Naive thymus-derived CD4-positive, alpha-beta T cell (primary cell): ENCODE results near the gene MBOAT2. TPM values are rescaled to one million over a fixed set of nuclear protein-coding genes. Genes with fewer than 3 reads are reported as not detected.
"Not testable (repeated sequence)": the region's sequence is repeated elsewhere in the genome, so short reads cannot be mapped to it uniquely, and the experiment has no call there.

Experiments
- ATAC-seq: fragments of 150-1000 bp; cut with Tn5 transposase; 2 replicates; pipeline ENCODE4 v1.10.0; 2021; ENCODE audit warnings: mild to moderate bottlenecking, moderate library complexity
- CTCF ChIA-PET: fragments of 350-600 bp; sonication (Branson Sonifier 250); formaldehyde crosslinking; loops from one replicate; lab custom pipeline; 2021; ENCODE audit warnings: antibody characterized with exemption; lab: Charles Lee
- POLR2A ChIA-PET: fragments of 350-600 bp; sonication (Branson Sonifier 250); formaldehyde crosslinking; loops from one replicate; lab custom pipeline; 2021; ENCODE audit warnings: antibody characterized with exemption, inconsistent platforms; lab: Charles Lee
- DNase-seq, 9 donors: peaks; one replicate each; pipeline versions ENCODE4 v3.0.0 to v3.0.0-alpha.2; 2020 to 2022; ENCODE audit warnings: mixed read lengths in 1 of 9
- H3K27ac ChIP-seq: one replicate; pipeline ENCODE4 v1.7.0; 2013; ENCODE audit warnings: mild to moderate bottlenecking, low read depth, low read length, moderate library complexity
- H3K27me3 ChIP-seq, 2 donors: one replicate each; pipeline ENCODE4 v1.7.0; 2013; ENCODE audit warnings: low read length in 2 of 2, mild to moderate bottlenecking in 2 of 2, moderate library complexity in 2 of 2; ENCODE audit not compliant: control insufficient read depth in 2 of 2, insufficient read depth in 2 of 2
- H3K36me3 ChIP-seq, 3 experiments: 1 replicate in 2 of 3; 2 replicates in 1 of 3; pipeline ENCODE4 v1.7.0; 2013; ENCODE audit warnings: low read length in 3 of 3, mild to moderate bottlenecking in 3 of 3, moderate library complexity in 1 of 3; ENCODE audit not compliant: insufficient read depth in 3 of 3, control insufficient read depth in 2 of 3
- H3K4me1 ChIP-seq, 2 donors: one replicate each; pipeline ENCODE4 v1.7.0; 2013; ENCODE audit warnings: low read length in 2 of 2, mild to moderate bottlenecking in 2 of 2, moderate library complexity in 1 of 2; ENCODE audit not compliant: control insufficient read depth in 2 of 2, insufficient read depth in 2 of 2
- H3K4me3 ChIP-seq: 2 replicates; pipeline ENCODE4 v1.7.0; 2013; ENCODE audit warnings: mild to moderate bottlenecking, low read length
- H3K9me3 ChIP-seq, 3 experiments: 1 replicate in 2 of 3; 2 replicates in 1 of 3; pipeline ENCODE4 v1.7.0; 2013; ENCODE audit warnings: low read length in 3 of 3; ENCODE audit not compliant: control insufficient read depth in 2 of 3
- H3K27ac Mint-ChIP-seq, 9 donors: one replicate each; pipeline ENCODE4 v1.8.0; 2020 to 2022; ENCODE audit warnings: mixed read lengths in 9 of 9, mild to moderate bottlenecking in 8 of 9, moderate library complexity in 5 of 9, inconsistent platforms in 2 of 9
- H3K27me3 Mint-ChIP-seq, 5 donors: one replicate each; pipeline ENCODE4 v1.8.0; 2021 to 2022; ENCODE audit warnings: mixed read lengths in 5 of 5, mild to moderate bottlenecking in 1 of 5
- H3K36me3 Mint-ChIP-seq, 5 donors: one replicate each; pipeline ENCODE4 v1.8.0; 2020 to 2022; ENCODE audit warnings: mixed read lengths in 5 of 5, mild to moderate bottlenecking in 3 of 5, inconsistent platforms in 1 of 5
- H3K4me1 Mint-ChIP-seq, 7 donors: one replicate each; pipeline ENCODE4 v1.8.0; 2020 to 2022; ENCODE audit warnings: mixed read lengths in 7 of 7, mild to moderate bottlenecking in 3 of 7, inconsistent platforms in 1 of 7
- H3K4me3 Mint-ChIP-seq, 10 donors: one replicate each; pipeline ENCODE4 v1.8.0; 2020 to 2022; ENCODE audit warnings: mild to moderate bottlenecking in 10 of 10, mixed read lengths in 10 of 10, moderate library complexity in 6 of 10, inconsistent platforms in 2 of 10
- H3K9me3 Mint-ChIP-seq, 11 donors: one replicate each; pipeline ENCODE4 v1.8.0; 2020 to 2022; ENCODE audit warnings: mixed read lengths in 11 of 11, mild to moderate bottlenecking in 4 of 11, inconsistent platforms in 1 of 11, moderate library complexity in 1 of 11
- intact Hi-C, 2 donors: fragments of 100-400 bp; cut with micrococcal nuclease; formaldehyde crosslinking; loops; one replicate each; pipeline ENCODE4 v1.15.1; 2023
- polyA plus RNA-seq, 2 donors: library from polyadenylated mRNA; unstranded; fragments of 300-500 nt; fragmentation: Illumina TruSeq; gene quantifications; one replicate each; pipeline ENCODE4 v1.2.3, GENCODE V29; 2021
- total RNA-seq, 6 experiments: library from RNA in 5 of 6; stranded (reverse) in 5 of 6; gene quantifications; 1 replicate in 5 of 6; 2 replicates in 1 of 6; pipeline ENCODE4 v1.2.3 and lab custom pipeline; 2021 to 2026

The MBOAT2 gene
- total and polyA plus RNA-seq, 7 experiments from 2014 or later = 0.90 to 6.0 (median 1.9) TPM

GRCh38 chr2:8974016-8974415 lies 29.5 kb downstream of the MBOAT2 start:
- POLR2A ChIA-PET = no interaction called here
- intact Hi-C loops = no loop called here
- no peaks in the 10 kb centered on the region for H3K36me3 ChIP-seq
- Mint-ChIP-seq H3K27me3 (peaks cover 3 to 8% (median 6%) of the 10 kb centered on the region in 5 donors), H3K4me1 (no peaks in the 10 kb centered on the region), H3K4me3 (no peak overlapping the region), H3K27ac (no peak overlapping the region), H3K9me3 (peaks cover 0 to 7% (median 3%) of the 10 kb centered on the region in 11 donors), H3K36me3 (no peaks in the 10 kb centered on the region)
- no peaks in the 10 kb centered on the region for H3K9me3 ChIP-seq
- CTCF ChIA-PET = no interaction called here
- no peak overlapping the region for H3K27ac ChIP-seq
- no peaks in the 10 kb centered on the region for H3K27me3 ChIP-seq
- no peak overlapping the region for H3K4me3 ChIP-seq
- DNase-seq (no peak), ATAC-seq (no peak)
- H3K4me1 ChIP-seq = no peaks in the 10 kb centered on the region

GRCh38 chr2:8973017-8973416 lies 30.5 kb downstream of the MBOAT2 start:
- H3K4me1 Mint-ChIP-seq, H3K4me1 ChIP-seq, H3K4me3 Mint-ChIP-seq, H3K36me3 Mint-ChIP-seq, H3K27ac Mint-ChIP-seq, H3K27me3 ChIP-seq, intact Hi-C loops, ATAC-seq, H3K36me3 ChIP-seq, H3K9me3 ChIP-seq, CTCF ChIA-PET, H3K9me3 Mint-ChIP-seq, H3K27ac ChIP-seq, POLR2A ChIA-PET, H3K4me3 ChIP-seq, DNase-seq: not testable (repeated sequence)
- peaks cover 3 to 14% (median 11%) of the 10 kb centered on the region in 5 donors for H3K27me3 Mint-ChIP-seq

GRCh38 chr2:8972535-8972934 lies 30.9 kb downstream of the MBOAT2 start:
- H3K4me3 Mint-ChIP-seq, H3K36me3 ChIP-seq, DNase-seq, H3K36me3 Mint-ChIP-seq, ATAC-seq, H3K4me3 ChIP-seq, H3K9me3 Mint-ChIP-seq, POLR2A ChIA-PET, intact Hi-C loops, H3K27me3 ChIP-seq, CTCF ChIA-PET, H3K4me1 Mint-ChIP-seq, H3K9me3 ChIP-seq, H3K27ac ChIP-seq, H3K27ac Mint-ChIP-seq, H3K4me1 ChIP-seq: not testable (repeated sequence)
- H3K27me3 Mint-ChIP-seq = peaks cover 3 to 14% (median 13%) of the 10 kb centered on the region in 5 donors

GRCh38 chr2:8969348-8969747 lies 34.1 kb downstream of the MBOAT2 start:
- H3K4me1 ChIP-seq, H3K9me3 ChIP-seq, H3K4me3 Mint-ChIP-seq, ATAC-seq, H3K4me3 ChIP-seq, H3K4me1 Mint-ChIP-seq, CTCF ChIA-PET, H3K36me3 ChIP-seq, intact Hi-C loops, H3K27ac ChIP-seq, H3K27ac Mint-ChIP-seq, H3K27me3 ChIP-seq, H3K36me3 Mint-ChIP-seq, DNase-seq, POLR2A ChIA-PET: not testable (repeated sequence)
- peaks cover 0 to 16% (median 6%) of the 10 kb centered on the region in 11 donors for H3K9me3 Mint-ChIP-seq
- peaks cover 5 to 32% (median 28%) of the 10 kb centered on the region in 5 donors for H3K27me3 Mint-ChIP-seq

- ChIA-PET POLR2A (no interaction called here), CTCF (no interaction called here)
- DNase-seq (no peak), ATAC-seq (no peak)
- H3K27me3 Mint-ChIP-seq = peaks cover 5 to 32% (median 28%) of the 10 kb centered on the region in 5 donors
- peaks cover 0 to 16% (median 5%) of the 10 kb centered on the region in 11 donors for H3K9me3 Mint-ChIP-seq
- Histone ChIP-seq H3K9me3 (no peaks in the 10 kb centered on the region), H3K27ac (no peak overlapping the region), H3K36me3 (no peaks in the 10 kb centered on the region), H3K4me1 (no peaks in the 10 kb centered on the region), H3K27me3 (no peaks in the 10 kb centered on the region), H3K4me3 (no peak overlapping the region)
- no peak overlapping the region for H3K27ac Mint-ChIP-seq
- H3K36me3 Mint-ChIP-seq = peaks cover 0 to 5% (median 0%) of the 10 kb centered on the region in 5 donors
- H3K4me1 Mint-ChIP-seq = no peaks in the 10 kb centered on the region
- H3K4me3 Mint-ChIP-seq = no peak overlapping the region
- intact Hi-C loops = no loop called here
These were observed 37.2 kb downstream of the MBOAT2 start for GRCh38 chr2:8966123-8966908.

- Mint-ChIP-seq H3K36me3 (peaks cover 0 to 5% (median 0%) of the 10 kb centered on the region in 5 donors), H3K9me3 (peaks cover 0 to 14% (median 5%) of the 10 kb centered on the region in 11 donors), H3K4me3 (no peak overlapping the region), H3K4me1 (no peaks in the 10 kb centered on the region), H3K27ac (no peak overlapping the region), H3K27me3 (peaks cover 5 to 31% (median 28%) of the 10 kb centered on the region in 5 donors)
- intact Hi-C loops = no loop called here
- ATAC-seq (no peak), DNase-seq (no peak)
- ChIA-PET CTCF (no interaction called here), POLR2A (no interaction called here)
- Histone ChIP-seq H3K27me3 (no peaks in the 10 kb centered on the region), H3K27ac (no peak overlapping the region), H3K4me1 (no peaks in the 10 kb centered on the region), H3K36me3 (no peaks in the 10 kb centered on the region), H3K4me3 (no peak overlapping the region), H3K9me3 (no peaks in the 10 kb centered on the region)
These were observed 38.1 kb downstream of the MBOAT2 start for GRCh38 chr2:8965216-8965969.
